Thymus (tissue), 11 donors: ENCODE results near the gene ADGRA1. TPM values are rescaled to one million over a fixed set of nuclear protein-coding genes. Genes with fewer than 3 reads are reported as not detected.

ENCODE experiments used
- DNase-seq, 9 donors: peaks; one replicate each; pipeline ENCODE4 v3.0.0-alpha.2; 2013; ENCODE audit warnings: low spot score in 9 of 9, low read depth in 6 of 9, missing footprints in 1 of 9
- H3K27ac ChIP-seq, 2 donors: one replicate each; pipeline ENCODE4 v1.5.1; 2013; ENCODE audit warnings: control low read depth in 1 of 2, low read depth in 1 of 2, low read length in 1 of 2, mild to moderate bottlenecking in 1 of 2, moderate library complexity in 1 of 2
- H3K27me3 ChIP-seq, 2 donors: one replicate each; pipeline ENCODE4 v1.5.1; 2013; ENCODE audit warnings: low read length in 1 of 2; ENCODE audit not compliant: control insufficient read depth in 2 of 2, insufficient read depth in 1 of 2
- H3K36me3 ChIP-seq, 2 donors: one replicate each; pipeline ENCODE4 v1.5.1; 2013; ENCODE audit warnings: low read length in 1 of 2, mild to moderate bottlenecking in 1 of 2, moderate library complexity in 1 of 2; ENCODE audit not compliant: control insufficient read depth in 2 of 2, insufficient read depth in 2 of 2
- H3K4me1 ChIP-seq, 2 donors: one replicate each; pipeline ENCODE4 v1.5.1; 2013; ENCODE audit warnings: low read length in 2 of 2; ENCODE audit not compliant: control insufficient read depth in 2 of 2, insufficient read depth in 2 of 2
- H3K4me3 ChIP-seq, 2 donors: one replicate each; pipeline ENCODE4 v1.5.1; 2013; ENCODE audit warnings: low read length in 2 of 2, control low read depth in 1 of 2, mild to moderate bottlenecking in 1 of 2
- H3K9me3 ChIP-seq, 2 donors: one replicate each; pipeline ENCODE4 v1.5.1; 2013; ENCODE audit warnings: low read length in 1 of 2, mild to moderate bottlenecking in 1 of 2; ENCODE audit not compliant: control insufficient read depth in 2 of 2, insufficient read depth in 1 of 2
- WGBS: extraction: QIAGEN DNeasy Blood & Tissue Kit; methylation state at CpG from one replicate; pipeline ENCODE4 v1.1.7; 2013; 5-methylcytosine and 5-hydroxymethylcytosine counted together
- polyA plus RNA-seq: library from polyadenylated mRNA; stranded (reverse); fragments of 200-250 nt; gene quantifications from one replicate; pipeline ENCODE4 v1.2.3, GENCODE V29; 2013
- total RNA-seq: library from RNA; stranded (reverse); fragments of 120-200 nt; gene quantifications from one replicate; pipeline ENCODE4 v1.2.4, GENCODE V29; 2013
- donor health status: healthy.

The ADGRA1 gene
- total and polyA plus RNA-seq, 2 donors: 0.02 TPM; not detected in 1

DNA sequence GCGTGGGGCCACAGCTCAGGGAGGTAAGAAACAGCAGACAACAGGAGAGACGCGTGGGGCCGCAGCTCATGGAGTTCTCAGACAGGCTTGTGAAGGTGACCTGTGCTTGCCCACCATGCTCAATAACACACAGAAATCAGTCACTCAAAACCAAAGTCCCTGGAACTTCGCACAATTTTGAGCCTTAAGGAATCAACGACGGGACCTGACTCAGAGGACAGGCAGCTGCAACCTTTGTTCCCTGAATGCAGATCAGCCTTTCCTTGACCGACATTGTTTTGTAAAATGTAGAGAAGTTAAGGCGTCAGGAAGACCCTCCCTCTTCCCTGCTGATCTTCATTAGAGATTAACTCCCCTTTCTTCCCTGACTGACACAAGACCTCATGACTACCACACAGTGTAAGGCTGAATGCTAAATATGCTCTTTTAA is 63.8 kb downstream of the ADGRA1 start:
- WGBS: 62% methylated on average over 9 of the region's 9 CpGs
- no peak for DNase-seq
- H3K36me3 ChIP-seq: no peaks in the 10 kb centered on the region
- H3K4me1 ChIP-seq: no peaks in the 10 kb centered on the region
- peaks cover 0 to 5% of the 10 kb centered on the region in 2 donors for H3K27me3 ChIP-seq
- H3K27ac ChIP-seq: no peak overlapping the region
- no peak overlapping the region for H3K4me3 ChIP-seq
- H3K9me3 ChIP-seq: no peaks in the 10 kb centered on the region

DNA sequence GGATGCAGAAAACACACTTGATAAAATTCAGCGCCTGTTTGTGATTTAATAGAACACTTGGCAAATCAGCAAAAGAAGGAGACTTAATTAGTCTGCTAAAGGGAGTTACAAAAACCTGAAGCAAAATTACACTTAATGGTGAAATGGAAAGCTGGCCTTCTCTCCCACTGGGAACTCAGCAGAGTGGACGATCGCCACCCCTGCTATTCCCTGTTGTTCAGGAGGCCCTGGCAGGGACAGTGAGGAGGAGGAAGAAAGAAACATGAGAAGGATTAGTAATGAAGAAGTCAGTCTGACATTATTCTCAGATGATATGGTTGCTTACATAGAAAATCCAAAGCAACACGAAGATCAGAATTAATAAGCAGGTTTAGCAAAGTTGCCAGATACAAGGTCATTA is 66.7 kb downstream of the ADGRA1 start:
- Histone ChIP-seq H3K27ac (no peak overlapping the region), H3K4me1 (no peaks in the 10 kb centered on the region), H3K36me3 (no peaks in the 10 kb centered on the region), H3K4me3 (no peak overlapping the region), H3K9me3 (no peaks in the 10 kb centered on the region), H3K27me3 (peaks cover 8 to 21% of the 10 kb centered on the region in 2 donors)
- WGBS: 92% methylated on average over 4 of the region's 4 CpGs
- no peak for DNase-seq

DNA sequence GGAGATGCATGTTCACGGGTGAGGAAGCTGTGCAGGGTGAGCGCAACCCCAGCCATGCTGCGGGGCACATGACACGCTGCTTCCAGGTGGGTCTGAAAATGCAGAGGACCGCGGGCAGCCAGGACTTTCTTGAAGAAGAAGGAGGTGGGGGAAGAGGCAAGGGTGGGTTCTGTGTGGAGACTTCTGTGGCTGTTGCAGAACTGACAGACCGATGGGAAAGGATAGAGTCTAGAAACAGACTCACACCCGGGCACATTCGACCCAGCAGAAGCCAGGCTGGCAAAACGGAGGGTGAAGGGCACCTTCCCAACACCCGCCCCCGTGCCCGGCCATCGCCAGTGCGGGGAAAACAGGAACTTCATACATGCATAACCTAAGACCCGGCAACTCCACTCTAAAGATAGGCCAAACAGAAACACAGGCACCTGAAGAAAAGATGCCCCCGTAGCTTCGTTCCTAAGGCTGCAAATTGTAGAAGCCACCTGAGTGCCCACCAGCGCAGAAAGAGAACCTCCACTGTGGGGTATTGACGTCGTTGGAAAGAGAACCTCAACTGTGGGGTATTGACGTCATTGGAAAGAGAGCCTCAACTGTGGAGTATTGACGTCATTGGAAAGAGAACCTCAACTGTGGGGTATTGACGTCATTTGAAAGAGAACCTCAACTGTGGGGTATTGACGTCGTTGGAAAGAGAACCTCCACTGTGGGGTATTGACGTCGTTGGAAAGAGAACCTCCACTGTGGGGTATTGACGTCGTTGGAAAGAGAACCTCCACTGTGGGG is 67.5 kb downstream of the ADGRA1 start:
- Histone ChIP-seq H3K27ac (no peak overlapping the region), H3K4me1 (no peaks in the 10 kb centered on the region), H3K36me3 (no peaks in the 10 kb centered on the region), H3K9me3 (no peaks in the 10 kb centered on the region), H3K4me3 (no peak overlapping the region), H3K27me3 (peaks cover 16 to 24% of the 10 kb centered on the region in 2 donors)
- WGBS: 95% methylated on average over 29 of the region's 30 CpGs
- no peak for DNase-seq

DNA sequence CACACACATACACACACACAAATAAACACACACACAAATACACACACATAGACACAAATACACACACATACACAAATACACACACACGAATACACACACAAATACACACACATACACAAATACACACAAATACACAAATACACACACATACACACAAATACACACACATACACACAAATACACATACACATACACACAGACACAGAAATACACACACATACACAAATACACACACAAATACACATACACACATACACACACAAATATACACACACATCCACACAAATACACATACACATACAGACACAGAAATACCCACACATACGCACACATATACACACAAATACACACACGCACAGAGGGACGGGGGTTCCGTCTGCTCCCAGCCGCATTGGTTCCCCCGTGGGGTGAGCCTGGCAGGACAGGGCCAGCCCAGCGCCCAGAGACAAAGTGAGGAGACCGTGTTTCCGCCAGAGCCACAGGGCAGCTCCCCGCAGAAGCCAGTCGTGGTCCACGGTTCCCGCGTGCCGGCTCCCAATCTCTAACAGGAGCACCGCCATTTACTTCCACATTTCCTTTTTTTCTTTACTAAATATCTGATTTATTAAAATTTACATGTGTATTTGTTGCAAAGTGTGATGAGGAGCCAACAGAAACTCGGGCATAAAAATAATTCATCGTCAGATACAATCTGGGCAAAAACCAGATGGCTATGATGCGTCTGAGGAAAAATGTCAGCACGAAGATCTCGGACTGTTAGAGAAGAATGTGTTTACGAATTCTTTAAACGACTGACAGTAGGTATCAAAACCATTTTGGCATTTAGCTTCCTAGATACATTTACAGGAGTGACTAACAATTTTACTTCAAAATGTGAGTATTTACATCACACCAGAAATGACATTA is 69.2 kb downstream of the ADGRA1 start:
- WGBS: 89% methylated on average over 24 of the region's 24 CpGs

DNA sequence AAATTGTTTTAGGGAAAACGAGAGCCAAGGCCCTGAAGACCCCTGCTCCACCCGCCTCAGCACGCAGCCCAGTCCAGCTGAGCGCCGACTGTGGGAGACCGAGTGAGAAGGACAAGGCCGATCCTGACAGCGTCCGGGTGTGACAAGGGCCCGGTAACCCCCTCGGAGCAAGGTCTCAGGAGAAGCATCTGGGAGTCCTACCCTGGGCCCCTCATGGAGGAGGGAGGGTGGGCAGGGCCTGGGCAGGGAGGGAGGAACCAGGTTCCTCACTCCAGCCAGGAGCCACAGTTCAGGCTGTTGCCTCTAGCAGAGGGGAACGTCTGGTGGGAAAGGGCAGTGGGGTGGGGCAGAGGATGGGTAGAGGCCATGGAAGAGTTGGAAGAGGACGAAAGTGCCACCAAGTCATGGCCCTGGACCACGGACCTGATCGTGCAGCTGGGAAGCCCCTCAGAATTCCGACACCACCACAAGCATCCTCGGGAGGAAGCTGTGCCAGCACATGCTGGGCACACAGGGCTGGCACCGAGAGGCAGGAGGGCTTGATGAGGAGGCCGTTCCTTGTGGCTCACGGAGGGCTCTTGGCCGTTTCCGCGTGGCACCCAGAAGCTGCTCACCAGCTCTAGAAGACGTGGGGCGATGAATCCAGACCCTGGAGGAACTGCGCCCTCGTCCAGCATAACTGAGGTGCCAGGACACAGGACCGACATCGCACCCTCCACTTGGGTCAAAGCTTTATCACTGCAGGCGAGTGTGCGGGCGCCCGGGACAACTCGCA is 70.1 kb downstream of the ADGRA1 start:
- Histone ChIP-seq H3K9me3 (no peaks in the 10 kb centered on the region), H3K4me1 (no peaks in the 10 kb centered on the region), H3K36me3 (no peaks in the 10 kb centered on the region), H3K27ac (no peak overlapping the region), H3K4me3 (no peak overlapping the region), H3K27me3 (peaks cover 32 to 45% of the 10 kb centered on the region in 2 donors)
- 87% methylated on average over 34 of the region's 34 CpGs for WGBS
- no peak for DNase-seq

More for the DNA sequence above, 69.2 kb downstream of the ADGRA1 start:
- Histone ChIP-seq H3K36me3 (no peaks in the 10 kb centered on the region), H3K4me1 (no peaks in the 10 kb centered on the region), H3K27ac (no peak overlapping the region), H3K4me3 (no peak overlapping the region), H3K27me3 (peaks cover 32 to 38% of the 10 kb centered on the region in 2 donors), H3K9me3 (no peaks in the 10 kb centered on the region)
- DNase-seq: no peak

DNA sequence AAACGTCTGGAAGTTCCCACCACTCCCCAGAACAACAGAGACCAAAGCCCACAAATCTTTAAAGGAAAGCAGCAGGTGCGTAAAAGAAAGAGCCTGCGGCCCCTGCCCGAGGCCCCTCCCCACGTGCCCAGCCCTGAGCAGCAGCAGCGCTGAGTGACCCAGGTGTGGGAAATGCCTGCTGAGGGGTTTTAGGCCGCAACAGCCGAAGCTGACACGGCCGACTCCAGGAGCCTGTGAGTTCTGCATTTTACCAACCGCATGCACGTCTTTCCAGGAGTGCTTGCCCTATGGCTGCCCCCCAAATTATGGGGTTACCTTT is 70.7 kb downstream of the ADGRA1 start:
- Histone ChIP-seq H3K27ac (no peak overlapping the region), H3K27me3 (peaks cover 32 to 46% of the 10 kb centered on the region in 2 donors), H3K36me3 (no peaks in the 10 kb centered on the region), H3K4me3 (no peak overlapping the region), H3K9me3 (no peaks in the 10 kb centered on the region), H3K4me1 (no peaks in the 10 kb centered on the region)
- DNase-seq: no peak
- WGBS: 59% methylated on average over 12 of the region's 12 CpGs

DNA sequence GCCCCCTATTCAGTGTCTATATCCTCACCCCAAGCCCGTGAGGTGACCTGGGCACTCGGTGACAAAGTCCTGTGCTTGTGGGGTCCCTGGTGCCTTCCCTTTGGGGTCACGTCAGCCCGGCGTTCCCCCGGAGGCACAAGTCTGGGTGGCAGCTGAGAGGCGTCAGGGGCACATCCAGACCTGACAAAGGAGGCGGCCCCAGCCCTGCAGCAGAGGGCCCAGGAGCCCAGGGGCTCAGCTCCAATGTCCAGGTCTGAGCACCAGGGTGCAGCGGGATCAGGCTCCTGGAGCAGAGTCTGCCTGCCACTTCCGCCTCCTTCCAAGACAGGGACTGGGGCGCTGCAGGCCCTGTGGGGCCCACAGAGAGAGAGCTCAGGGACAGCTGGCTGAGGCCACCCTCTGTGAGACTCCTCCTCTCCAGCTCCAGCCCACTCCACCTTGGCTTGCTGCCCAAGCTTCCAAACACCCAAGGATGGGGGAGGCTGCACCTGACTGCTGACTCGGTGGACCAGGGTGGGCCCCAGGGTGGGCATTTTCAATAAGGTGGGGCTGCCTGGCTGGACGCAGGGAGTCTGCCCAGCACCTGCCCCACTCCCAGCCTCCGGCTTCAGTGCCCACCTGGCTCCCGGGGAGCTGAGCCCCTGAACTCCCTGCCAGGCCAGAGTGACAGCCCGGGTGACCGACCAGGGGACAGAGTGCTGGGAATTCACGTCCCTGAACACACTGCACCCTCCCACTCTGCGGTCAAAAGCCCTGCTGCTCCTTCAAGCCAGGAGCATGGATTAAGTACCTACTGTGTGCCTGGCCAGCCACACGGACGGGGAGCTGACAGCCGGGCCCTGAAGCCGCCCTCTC is 71.3 kb downstream of the ADGRA1 start:
- H3K27me3 ChIP-seq: peaks cover 32 to 46% of the 10 kb centered on the region in 2 donors
- H3K36me3 ChIP-seq: no peaks in the 10 kb centered on the region
- no peaks in the 10 kb centered on the region for H3K4me1 ChIP-seq
- H3K9me3 ChIP-seq: no peaks in the 10 kb centered on the region
- no peak overlapping the region for H3K4me3 ChIP-seq
- peak in 1 of 9 donors; percentile 4 for DNase-seq
- no peak overlapping the region for H3K27ac ChIP-seq
- 72% methylated on average over 23 of the region's 23 CpGs for WGBS

DNA sequence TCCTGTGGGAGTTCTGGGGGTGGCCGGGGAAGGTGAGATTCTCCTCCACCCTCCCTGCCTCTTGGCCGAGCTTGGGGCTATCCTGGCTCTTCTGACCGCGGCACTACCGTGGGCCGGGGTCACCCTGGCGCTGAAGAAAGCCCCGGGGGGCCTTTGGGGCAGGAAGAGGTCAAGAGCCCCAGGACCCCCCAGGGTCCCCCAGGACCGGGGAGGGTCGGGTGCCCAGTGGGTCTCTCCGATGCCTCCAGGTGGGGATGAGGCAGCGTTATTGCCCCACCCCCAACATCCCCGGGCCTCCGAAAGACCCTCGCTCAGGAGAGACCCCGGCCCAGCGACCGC is 71.9 kb downstream of the ADGRA1 start:
- Histone ChIP-seq H3K27ac (no peak overlapping the region), H3K36me3 (no peaks in the 10 kb centered on the region), H3K4me3 (no peak overlapping the region), H3K27me3 (peaks cover 32 to 46% of the 10 kb centered on the region in 2 donors), H3K4me1 (no peaks in the 10 kb centered on the region), H3K9me3 (no peaks in the 10 kb centered on the region)
- no peak for DNase-seq
- WGBS: 15% methylated on average over 18 of the region's 18 CpGs
